NCI-H82 treated with DMSO at 0.1 percent for 48 hours (cell line): ENCODE results near the gene CMTM1.

Experiments used
- DNase-seq: peaks from one replicate; lab custom pipeline; 2025; ENCODE audit not compliant: unreplicated experiment; lab: John Stamatoyannopoulos, UW

Gene CMTM1, protein sequence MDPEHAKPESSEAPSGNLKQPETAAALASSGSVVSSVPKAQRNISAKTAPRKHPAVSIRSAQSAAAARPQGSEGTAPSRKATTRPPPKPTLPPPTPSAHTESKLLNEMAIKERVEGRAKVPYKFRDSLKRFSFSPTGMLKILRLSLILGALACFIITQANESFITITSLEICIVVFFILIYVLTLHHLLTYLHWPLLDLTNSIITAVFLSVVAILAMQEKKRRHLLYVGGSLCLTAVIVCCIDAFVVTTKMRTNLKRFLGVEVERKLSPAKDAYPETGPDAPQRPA

DNA sequence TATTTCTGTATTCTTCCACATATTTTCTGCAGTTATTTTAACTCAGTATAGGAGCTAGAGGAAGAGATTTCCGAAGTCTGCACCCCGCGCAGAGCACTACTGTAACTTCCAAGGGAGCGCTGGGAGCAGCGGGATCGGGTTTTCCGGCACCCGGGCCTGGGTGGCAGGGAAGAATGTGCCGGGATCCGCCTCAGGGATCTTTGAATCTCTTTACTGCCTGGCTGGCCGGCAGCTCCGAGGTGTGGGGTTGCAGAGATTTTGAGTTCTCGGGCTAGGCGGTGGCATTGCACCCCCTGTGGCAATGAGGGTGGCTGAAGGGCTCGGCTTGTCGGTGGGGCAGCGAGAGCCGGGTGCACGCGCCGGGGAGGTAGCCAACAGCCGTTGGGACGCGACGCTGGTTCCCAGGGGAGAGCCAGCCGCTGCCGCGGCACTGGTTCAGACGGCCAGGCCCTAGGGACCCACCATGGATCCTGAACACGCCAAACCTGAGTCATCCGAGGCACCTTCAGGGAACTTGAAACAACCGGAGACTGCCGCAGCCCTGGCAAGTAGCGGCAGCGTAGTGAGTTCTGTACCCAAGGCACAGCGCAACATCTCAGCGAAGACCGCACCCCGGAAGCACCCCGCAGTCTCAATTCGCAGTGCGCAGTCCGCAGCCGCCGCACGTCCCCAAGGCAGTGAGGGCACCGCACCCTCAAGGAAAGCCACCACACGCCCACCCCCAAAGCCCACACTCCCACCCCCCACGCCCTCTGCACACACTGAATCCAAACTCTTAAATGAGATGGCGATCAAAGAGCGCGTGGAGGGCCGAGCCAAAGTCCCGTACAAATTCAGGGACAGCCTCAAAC, at the start of gene CMTM1:
Gene CMTM1, plus strand, starts transcription at position 389 of the 851 bp plus-strand sequence. Its CDS starts 75 bp downstream, at position 464.
- DNase-seq = no peak

DNA sequence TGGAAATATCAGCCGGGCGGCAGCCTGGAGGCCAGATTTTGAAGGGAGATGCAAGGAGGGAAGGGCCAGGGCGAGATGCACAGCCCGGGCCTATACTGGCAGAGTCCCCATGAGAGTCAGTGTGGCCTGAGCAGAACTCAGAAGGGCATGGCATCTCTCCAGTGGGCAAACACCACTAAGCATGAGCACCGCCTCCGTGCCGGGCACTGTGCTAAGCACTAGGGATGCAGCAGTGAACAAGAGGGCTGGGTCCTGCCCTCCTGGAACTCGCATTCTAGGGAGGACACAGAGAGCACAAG, 49.8 kb upstream of the CMTM1 start:
- no peak for DNase-seq

DNA sequence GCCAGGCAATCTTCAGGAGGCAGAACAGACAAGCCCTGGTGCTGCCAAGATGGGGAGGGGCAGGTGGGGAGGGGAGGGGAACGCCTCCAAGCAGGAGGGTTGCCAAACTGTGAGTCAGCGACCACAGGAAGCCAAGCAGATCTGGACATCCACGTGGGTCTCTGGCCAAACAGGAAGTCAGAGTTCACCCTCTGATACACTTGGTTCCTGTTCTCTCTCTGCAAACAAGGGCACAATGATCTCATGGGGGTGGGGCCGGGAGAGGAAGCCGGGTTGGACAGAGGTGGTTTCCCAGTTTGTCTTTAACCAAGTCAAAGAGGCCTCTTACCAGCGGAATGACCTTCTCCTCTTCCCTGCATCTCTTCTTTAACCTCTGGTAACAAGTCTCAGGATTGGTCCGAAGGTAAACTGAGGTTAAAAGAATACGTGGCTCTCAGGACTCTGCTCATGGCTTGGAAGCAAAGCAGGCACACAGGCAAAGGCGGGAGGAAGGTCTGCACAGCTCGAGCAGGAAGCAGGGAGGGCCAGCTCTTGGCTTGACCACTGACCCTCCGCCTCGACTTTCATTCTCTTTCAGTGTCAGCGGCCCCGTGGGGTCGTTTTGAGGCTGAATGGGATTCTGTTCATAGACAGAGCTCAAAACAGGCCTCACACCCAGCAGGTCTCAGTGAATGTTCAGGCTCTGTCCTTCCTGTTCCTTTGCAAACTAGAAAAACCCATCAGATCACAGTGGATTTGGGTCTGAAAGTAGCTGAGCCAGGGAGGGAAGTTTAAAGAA, 49.2 kb upstream of the CMTM1 start:
- DNase-seq = no peak

DNA sequence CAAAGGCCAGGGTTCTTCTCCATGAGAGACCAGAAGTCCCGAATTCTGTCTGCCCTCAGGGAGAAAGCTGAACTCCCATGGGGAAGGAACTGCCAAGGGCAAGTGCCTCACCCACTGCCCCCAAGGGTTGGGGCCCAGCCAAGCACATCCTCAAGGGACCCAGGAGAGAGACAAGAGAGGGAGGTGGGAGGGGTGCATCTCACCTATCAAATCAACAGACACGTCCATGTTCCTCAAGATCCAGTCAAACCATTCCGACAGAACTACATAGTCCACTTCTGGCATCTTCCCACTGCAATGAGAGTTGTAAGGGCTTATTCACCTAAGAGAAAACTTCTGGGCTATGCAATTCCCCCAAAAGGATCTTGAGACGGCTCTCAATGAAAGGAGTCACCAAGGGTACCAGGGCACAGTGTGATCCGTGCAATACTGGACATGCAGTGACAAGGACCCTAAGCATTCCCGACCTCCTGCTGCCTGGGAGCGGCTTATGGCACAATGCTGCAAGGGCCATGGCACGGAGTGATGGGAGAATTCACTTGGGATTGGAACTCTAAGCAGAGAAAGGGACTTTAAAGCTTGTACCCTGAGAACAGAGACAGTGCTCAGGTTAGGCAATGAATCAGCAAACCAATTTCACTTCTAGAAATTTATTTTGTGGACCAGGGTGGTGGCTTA, 48.5 kb upstream of the CMTM1 start:
- no peak for DNase-seq

DNA sequence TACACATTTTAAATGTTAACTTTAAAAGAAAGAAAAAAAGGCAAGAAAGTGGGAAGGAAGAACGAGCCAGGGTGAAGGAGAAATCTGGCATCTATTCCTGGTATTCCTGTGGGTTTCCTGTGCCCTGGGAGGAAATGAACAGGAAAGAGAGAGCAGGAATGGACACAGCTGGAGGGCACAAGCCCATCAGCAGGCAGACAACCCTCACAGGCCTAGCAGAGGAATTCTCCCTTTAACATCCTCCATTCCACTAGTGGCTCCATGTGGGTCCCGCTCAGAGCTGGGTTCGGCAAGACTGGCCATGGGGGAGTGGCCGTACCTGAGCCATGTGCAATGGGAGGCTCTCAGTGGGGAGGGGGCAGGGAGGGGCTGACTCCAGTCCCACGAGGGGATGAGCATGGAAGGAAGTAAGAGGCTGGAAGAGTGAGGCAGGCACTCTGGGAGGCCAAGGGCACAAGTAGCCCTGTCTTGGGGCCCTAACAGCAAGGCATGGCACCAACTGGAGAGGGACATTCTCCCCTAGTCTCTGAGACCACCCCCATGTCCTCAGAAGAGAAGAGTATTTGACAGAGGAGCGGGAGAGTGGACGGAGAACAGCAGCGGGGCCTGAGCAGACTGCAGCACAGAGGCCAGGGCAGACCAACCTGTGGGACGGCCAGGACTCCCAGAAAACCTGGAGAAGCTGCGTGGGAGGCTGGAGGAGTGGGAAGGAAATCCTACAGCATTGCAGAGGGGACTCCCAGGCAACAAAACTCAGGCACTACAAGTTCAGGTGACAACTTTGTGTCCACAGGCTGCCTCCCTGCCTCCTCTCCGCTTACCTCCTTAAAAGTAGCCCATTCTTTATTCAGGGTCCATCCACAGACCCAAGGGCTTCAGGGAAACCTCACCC, 46.5 kb upstream of the CMTM1 start:
- DNase-seq = no peak

DNA sequence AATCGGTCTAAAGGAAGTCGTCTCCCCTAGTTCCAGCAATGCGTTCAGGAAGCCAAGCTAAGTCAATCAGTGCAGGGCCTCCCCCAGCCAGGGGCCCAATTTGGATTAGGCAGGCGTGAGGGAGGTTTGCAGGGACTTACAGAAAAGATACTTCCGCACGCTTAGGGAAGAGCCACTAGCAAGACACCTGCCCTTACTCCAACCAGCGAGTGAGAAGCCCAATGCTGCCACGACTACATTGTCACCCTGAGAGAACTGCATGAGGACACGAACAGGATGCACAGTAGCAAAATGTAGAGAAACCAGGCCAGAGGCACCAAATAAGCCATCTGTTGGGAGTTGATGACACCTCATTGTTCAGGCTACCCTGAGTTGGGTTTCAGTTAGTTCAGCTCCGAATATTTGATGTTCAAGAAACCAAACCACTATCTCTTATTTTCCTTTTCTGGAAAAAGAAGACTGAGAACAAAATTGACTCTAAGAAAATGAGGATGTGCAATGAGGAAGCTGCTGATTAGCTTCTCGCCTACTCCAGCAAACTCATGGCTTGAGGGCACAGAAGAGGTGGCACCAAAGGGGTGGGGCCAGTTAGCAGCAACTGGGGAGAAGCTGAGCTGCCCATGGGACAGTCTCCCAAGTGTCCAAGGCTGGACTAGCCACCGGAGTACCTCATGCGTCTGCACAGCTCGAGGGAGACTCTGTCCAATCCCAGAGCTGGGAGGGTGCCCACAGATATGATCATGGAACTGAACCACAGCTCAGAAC, 45.7 kb upstream of the CMTM1 start:
- DNase-seq = no peak

DNA sequence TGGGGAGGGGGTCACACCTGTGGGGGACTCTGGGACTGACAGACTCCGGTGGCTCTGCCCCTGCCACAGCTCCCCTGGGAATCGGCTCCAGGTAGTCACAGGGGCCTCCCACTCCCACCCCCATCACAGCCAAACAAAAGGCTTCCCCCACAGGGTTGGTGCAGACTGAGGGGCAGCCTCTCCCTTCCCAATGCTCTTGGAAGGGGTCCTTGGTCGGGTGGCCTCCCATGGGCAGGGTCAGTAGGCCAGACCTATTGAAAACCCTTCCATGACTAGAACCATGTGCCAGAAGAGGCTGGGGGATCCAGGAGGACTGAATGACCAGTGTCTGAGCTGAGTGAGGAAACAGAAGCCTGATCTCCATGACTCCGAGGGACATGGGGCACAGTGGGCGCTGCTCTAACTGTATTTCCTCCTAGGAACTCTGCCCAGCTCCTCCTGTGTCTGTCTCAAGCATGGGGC, 45.0 kb upstream of the CMTM1 start:
- no peak for DNase-seq

DNA sequence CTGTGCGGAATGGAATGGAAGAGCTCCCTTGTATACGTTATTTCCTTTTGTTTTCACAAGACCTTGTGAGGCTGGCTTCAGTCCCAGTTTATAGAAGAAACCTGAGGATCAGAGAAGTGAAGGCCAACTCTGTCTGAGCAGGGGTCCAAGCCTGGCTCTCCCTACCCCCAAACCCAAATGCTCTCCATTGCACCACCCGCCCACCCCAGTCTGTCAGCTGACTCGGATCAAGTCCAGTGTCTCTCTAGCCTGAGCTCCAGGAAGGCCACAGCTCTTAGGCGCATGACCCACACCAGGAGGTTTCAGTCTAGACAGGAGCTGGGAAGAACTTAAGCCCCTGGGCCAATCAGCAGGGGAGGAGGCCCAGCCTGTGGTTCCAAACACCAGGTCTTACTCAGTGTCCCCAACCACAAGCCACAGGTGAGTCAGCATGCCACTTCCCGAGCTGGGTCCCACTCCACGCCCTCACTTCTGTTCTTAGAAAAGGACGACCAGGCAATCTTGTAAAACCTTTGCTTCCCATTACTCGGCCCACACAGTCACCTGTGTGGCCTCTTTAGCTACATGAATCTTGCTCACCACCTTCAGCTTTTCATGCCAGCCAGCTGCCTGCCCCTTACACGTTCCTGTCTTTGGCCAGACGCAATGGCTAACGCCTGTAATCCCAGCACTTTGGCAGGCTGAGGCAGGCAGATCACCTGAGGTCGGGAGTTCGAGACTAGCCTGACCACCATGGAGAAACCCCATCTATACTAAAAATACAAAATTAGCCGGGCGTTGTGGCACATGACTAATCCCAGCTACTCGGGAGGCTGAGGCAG, 44.1 kb upstream of the CMTM1 start:
- no peak for DNase-seq

DNA sequence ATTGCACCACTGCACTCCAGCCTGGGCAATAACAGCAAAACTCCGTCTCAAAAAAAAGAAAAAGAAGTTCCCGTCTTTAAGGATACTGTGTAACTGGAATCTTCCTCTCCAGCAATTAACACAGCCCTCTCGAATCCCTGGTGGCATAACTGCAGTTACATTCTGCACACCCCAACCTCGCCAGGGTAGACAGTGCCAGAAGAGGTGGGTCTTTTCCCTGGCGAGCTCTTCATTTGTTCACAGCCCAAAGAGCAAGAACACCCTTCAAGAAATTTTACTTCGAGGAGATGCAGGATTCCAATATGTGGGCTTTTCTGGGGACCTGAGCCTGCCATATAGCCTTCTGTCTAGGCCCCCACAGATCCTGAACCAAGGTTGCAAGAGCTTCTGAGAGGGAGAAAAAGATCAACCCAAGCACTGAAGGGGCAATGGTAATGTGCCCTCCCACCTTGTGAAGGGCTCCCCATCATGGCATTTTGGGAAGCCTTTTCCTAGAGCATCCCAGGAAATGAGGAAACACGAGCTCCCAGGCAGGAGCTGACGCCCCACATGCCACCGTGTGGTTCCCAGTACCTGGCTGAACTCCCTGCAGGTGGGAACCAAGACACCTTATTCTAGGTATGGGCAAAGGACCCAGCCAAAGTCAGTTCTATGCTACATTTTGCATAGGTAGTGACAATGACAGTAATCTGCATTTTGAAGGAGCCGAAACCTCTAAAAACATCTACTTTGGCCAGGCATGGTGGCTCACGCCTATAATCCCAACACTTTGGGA, 43.2 kb upstream of the CMTM1 start:
- no peak for DNase-seq

DNA sequence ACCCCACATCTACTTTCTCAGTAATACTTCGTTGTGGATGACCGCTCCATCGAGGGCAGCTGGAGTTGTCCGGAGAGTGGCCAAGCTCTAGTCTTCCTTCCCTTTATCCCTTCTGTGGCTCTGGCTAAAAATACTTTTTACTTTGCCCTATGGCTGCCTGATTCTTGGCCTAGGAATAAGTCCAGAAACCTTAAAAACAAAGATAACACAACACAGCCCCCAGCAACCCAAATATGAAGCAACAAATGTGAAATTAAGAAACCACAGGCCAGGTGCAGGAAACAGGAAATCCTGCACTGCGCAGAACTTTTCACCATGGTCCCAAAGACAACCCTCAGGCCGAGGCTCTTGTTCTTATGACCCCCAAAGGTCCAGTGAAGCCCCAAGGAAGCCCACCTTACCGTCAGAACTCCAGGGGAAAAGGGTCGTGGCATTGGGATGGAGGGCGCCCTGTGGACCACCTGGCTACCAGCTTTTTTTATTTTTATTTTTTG, 42.3 kb upstream of the CMTM1 start:
- DNase-seq = no peak

DNA sequence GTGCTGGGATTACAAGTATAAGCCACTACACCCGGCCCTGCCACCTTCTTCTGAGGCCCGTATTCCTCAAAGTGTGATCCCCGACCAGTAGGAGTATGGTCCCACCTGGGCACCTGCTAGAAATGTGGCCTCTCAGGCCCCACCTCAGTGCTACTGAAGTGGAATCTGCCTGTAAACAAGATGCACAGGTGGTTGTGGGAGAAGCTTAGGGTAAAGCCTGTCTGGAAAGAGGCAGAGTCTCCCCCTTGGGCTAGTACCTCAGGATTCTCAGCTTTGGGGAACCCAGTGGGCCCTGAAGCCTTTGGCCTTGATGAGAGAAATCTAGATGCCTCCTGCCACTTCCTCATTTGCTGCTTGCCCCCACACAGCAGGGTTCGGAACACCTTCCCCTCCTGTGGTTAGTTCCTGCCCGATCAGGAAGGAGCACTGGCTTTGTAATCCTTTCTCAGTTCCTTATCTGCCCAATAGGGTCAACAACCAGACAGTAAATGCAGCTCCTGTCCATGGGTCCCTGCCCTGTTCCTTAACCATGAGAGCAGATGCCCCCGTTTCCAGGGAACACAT, 41.6 kb upstream of the CMTM1 start:
- DNase-seq = no peak

DNA sequence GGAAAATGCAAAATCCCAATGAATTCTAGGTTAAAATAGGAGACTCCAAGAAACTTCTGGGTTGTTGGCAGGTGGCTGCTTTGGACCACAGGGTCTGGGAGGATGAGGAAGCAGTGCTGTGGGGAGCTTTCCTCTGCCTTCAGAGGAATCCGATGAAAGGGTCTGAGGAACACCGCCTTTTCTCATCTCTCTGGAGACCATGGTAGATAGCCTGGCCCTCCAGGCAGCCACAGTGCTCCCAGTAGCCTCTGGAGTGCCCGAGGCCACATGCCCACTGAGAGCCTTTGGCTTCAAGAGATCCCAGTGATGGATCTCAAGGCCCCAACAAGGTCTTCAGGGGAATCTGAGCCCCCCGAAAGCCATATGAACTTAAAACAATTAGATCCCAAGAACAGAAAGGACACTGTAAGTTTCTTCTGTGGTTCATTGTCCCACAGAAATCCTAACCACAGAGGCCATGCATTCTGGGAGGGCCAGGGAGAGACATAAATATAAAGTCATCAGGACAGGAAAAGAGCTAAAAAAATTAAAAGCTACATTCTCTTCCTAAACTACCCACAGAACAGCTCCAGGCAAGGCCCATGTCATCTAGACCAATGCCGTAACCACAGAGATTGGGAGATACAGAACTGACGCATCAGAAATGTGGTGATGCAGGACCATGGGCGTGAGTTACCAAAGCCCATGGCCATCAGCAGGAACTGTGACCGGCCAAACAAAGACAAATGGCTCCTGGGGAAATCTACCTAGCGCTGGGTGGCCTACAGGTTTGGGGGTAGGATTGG, 40.7 kb upstream of the CMTM1 start:
- DNase-seq = no peak

DNA sequence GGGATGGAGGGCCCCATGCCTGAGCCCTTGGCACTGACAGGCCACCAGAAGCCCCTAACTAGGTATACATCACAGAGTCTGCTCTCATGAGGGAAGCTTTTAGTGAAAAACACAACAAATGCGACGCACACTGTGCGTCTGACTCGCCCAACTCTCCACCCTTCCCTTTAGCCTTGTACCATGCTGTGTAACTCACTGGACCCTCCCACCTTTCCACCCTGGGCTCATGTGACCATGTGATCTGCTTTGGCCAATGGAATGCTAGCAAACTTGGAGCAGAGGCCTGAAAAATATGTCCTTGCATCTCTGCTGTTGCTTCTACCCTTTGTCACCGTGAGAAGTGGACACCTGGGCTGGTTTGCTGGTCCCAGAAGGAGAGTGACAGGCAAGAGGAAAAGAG, 37.9 kb upstream of the CMTM1 start:
- DNase-seq = no peak

DNA sequence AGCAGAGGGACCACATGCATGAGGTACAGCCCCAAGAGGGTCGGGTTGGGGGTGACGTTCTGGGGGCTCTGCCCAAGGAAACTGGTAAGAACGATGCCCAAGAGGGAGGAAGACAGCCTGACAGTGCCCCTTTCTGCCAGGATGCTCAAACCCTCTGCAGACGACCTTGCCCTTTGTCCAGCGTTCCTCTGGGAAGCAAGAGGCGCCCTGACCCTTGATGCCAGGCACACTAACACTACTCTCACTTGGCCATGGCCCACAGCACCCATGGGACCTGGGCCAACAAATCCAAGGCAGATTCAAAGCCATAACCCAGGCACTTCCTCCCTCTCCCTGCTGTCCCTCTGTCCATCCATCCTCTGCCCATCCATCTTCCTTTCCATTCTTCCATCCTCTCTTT, 36.8 kb upstream of the CMTM1 start:
- no peak for DNase-seq

DNA sequence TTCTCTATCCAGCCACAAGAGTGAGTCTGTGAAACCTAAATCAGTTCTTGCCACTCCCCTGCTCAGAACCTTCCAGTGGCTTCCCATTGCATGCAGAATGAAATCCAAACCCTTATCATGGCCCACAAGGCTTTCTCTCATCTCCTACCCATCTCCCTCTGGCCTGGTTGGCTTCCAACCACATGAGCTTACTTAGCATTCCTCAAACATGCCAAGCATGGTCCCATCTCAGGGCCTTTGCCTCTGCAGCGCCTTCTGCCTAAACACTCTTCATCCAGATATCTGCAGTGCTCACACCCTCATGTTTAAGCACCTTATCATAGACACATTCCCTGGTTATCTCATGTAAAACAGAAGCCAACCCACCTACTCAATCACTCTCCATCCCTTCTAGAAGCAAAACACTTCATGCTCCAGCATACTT, 31.9 kb upstream of the CMTM1 start:
- DNase-seq = no peak

DNA sequence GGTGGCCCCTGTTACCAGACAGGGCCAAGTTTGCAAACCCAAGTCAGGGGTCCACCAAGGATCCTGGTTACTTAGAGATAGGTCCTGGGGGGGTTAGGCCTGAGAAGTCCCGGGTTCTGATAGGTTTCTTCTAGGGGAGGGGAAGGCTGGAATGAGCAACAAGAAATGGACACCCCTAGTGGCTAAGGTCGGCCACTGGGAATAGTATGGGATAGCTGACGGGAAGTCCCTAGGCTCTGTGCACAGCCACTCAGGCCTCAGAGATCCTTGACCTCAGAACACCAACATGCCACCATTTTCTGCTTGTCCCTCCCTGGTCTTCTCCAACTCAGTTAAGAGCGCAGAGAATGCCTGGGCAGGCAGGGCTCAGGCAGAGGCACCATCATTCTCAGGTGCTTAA, 29.7 kb upstream of the CMTM1 start:
- no peak for DNase-seq

DNA sequence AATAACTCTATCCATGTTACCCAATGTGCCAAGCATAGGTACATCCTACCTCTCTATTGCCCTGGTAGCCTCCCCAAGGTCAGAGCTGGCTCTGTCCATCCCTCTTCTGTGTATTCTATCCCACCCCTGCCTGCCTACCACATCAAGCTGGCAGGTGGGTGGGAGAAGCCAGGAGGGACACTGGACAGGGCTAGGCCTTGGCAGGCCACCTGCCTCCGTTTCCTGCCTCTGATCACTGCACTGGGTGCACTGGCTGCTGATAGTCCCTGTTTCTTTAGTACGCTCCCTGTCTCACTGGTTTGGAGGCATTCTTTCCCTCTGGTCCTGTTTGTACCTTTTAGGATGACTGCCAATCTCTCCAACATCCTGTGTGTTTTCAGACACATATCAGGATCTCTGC, 29.0 kb upstream of the CMTM1 start:
- no peak for DNase-seq
